ENCODE results near the gene GUCY2F.

Gene GUCY2F

GRCh38 chrX:109481986-109482385 is at the start of gene GUCY2F:
Gene GUCY2F (minus strand): TSS chrX:109482086. CDS start chrX:109475936, 6,150 bp downstream.
- DNase-seq (ENCODE audit: low spot score) = no peak

DNA sequence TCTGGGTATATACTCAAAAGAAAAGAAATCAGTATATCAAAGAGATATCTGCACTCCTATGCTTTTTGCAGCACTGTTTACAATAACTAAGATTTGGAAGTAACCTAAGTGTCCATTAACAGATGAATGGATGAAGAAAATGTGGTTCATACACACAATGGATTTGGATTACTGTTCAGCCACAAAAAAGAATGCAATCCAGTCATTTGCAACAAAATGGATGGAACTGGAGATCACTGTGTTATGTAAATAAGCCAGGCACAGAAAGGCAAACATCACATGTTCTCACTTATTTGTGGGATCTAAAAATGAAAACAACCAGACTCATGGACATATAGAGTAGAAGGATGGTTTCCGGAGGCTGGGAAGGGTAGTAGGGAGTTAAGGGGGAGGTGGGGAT is 37.1 kb upstream of the GUCY2F start:
- no peak for DNase-seq (ENCODE audit: low spot score)

- no peak for DNase-seq (ENCODE audit: low spot score)
These were observed 29.2 kb upstream of the GUCY2F start for GRCh38 chrX:109511113-109511512.

GRCh38 chrX:109508915-109509314 is 27.0 kb upstream of the GUCY2F start:
- no peak for DNase-seq (ENCODE audit: low spot score)

DNA sequence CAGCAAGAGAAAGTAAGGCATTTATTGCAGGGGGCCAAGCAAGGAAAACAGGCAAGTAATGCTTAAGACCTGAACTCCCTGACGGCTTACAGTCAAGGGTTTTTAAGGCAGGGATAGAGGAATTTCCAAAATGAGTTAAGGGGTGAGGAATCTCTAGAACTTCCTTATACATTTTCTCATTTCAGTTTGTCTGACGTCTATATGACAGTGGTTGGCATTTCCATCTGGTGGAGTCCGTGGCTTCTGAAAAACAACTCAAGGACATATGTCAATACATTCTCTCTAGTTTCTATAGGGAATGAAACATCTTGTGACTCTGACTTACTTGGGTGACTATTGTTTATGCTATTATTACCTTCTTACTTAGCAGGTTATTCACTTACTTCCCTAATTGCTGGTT is 19.3 kb upstream of the GUCY2F start:
- no peak for DNase-seq (ENCODE audit: low spot score)

DNA sequence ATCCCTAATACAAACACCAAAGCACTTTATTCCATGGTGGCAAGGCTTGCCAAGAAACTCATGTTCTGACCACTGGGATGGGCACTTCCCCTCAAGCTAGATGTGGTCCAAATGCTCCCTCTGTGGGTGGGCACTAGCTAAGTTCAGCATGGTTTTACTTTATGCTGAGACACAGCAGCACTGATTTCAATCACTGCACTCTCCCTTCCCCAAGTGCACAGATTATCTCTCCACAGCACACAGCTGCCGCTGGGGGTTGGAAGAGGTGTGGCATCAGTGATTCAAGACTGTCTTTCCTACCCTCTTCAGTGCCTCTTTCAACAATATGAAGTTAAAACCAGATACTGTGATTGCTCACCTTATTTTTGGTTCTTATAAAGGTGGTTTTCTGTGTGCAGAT is 16.5 kb upstream of the GUCY2F start:
- no peak for DNase-seq (ENCODE audit: low spot score)

DNA sequence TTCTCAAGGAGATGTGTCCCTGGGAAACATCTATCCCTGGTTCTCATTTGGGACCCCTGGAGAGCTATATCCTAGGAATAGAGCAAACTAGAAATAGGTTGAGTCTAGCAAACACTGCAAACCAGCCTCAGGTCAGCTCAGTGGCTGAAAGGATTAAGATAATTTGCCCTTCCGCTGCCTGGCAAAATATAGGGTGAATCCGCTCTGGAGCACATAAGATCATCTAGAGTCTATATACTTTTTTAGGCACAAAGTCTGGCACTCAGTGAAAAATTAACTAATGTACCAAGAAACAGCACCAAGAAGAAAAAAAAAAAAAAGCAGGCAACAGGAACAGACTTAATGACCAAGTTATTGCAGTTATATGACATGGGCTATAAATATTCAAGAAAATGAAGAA is 7.3 kb upstream of the GUCY2F start:
- no peak for DNase-seq (ENCODE audit: low spot score)

DNA sequence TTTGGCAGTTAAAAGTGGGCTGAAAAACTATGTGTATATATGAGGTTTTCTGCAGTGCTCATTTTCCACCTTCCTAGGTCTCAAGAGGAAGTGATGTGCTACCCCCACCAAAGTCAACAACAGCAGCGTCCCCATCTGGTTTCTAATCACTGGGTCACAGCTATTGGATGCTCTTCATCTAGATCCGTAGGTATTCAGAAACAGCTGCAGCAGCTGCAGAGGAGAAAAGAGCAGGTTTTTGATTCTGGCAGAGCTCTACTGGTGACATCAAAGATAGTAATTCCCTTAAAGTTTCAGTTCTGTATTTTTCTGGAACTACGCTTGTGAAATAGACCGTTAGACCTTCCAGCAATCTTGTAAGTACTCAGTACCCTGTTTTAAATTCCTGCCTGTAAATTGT is 5.8 kb upstream of the GUCY2F start:
- DNase-seq (ENCODE audit: low spot score) = no peak

- DNase-seq (ENCODE audit: low spot score) = peak; percentile 73
These were observed 3.8 kb upstream of the GUCY2F start for GRCh38 chrX:109485470-109486340.

DNA sequence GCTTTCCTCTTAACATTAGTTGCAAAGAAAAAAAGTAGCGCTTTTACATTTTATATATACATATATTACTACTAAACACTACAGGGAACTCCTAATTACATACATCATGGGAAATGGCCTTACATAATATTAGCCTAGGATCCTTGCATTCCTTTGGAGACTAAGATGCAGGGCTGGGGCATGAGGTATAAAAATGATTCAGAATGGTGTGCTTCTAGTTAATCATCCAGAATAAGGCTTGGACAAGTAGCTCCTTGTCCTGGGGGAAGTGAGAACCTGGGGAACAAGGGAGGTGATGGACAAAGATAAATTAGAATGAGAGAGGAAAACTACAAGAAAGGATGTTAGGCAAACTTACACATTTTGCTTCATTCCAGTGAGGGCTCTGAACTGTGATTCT is 3.0 kb upstream of the GUCY2F start:
- no peak for DNase-seq (ENCODE audit: low spot score)

GRCh38 chrX:109475174-109475891 is 6.6 kb downstream of the GUCY2F start:
- no peak for DNase-seq (ENCODE audit: low spot score)

GRCh38 chrX:109472939-109473735 is 8.7 kb downstream of the GUCY2F start:
- peak; percentile 2 for DNase-seq (ENCODE audit: low spot score)

DNA sequence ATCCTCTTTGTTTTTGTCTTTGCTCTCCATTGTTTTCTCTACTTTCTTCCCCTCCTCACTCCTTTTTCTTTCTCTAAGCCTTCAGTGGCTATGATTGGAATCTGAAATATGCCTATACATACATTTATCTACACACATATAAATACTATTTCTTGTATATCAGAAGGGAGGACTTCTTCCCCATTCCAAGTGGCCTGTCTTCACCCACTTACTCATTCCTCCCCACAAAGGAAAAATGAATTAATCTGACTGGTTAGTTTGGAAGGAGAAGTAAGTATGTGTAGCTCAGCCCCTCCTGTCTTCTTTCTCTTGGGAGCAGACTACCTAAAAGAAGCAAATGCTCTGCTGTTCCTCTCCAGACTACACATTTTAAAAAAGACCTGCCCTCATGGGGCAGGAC is 17.7 kb downstream of the GUCY2F start:
- no peak for DNase-seq (ENCODE audit: low spot score)

DNA sequence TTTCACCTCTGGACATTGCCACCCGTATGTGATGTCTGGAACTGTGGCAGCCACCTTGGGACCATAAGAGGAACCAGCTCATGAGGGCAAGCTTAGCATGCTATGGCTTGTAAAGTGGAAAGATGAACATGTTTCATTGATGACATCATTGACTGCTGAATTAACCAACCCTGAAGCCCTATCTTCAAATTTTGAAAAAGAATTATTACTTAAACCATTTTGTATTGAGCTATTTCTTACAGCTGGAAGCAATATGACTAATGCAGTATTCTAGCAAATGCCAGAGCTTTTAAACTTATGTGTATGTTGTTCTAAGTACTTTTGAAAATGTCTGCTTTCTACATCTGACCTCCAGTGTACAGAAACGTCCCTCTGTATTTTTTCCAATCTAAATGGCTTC is 18.1 kb downstream of the GUCY2F start:
- no peak for DNase-seq (ENCODE audit: low spot score)

DNA sequence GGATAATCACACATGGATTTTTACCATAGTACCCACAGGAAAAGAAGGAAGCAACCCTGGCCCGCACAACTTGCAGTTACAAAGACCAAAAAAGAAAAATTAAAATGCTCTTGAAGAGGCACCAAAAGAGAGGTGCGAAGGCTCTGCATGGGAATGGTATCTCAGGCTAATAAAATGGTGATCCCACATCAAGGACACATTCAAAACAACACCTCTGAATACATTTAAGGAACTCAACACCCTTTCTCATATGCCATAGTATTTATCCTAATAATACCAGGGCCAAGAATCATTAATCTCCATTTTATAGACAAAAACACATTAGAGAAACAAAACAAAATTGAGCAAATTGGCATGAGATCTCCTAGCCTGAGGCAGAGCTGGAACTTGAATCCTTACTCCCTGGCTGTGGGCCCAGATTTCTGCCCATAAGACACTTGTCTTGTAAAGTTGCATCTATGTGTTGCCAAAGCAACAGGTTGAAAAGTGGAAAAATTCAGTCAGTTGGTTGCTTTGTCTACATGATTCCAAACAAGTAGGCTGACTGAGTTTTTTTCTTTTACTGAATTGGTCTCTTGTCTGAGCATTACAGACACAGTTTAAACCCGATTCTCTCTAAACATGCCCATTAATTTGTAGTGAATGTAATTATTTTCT is 33.5 kb downstream of the GUCY2F start:
- DNase-seq (ENCODE audit: low spot score) = no peak

DNA sequence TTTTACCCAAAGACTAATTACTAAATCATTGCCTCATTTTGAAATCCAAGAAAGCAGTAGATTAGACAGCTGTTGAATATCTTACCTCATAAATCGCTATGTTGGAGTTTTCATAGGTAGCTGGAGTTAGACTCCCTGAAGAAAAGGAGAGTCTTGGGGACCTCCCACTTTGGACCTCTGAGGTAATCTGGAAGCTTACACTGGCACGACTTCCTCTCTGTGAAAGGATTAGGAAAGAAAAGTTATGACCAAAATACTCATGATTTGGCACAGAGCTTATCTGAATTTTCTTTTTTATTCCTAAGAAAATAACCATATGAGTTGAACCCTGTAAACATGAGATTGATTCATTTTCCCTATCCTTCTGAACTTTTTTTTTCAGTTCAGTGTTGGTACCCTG is 40.6 kb downstream of the GUCY2F start:
- DNase-seq (ENCODE audit: low spot score) = no peak

DNA sequence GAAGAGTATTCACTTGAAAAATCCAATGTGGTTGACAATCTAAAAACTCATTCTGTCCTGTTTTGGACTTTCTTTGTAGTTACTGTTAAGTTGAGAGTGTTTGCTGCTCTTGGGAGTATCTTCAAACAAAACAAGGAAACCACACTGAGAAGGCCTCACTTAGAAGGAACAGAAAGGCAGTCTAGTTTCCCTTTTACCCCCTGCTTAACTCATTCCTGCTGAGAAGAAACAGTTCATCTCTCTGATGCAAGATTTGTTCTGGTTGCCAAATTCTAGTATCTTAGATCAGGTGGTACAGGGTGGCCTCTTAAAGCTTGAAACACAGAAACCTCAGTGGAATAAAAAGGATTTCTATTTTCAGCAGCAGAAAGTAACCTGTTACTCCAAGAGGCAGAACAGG is 41.4 kb downstream of the GUCY2F start:
- DNase-seq (ENCODE audit: low spot score) = no peak

DNA sequence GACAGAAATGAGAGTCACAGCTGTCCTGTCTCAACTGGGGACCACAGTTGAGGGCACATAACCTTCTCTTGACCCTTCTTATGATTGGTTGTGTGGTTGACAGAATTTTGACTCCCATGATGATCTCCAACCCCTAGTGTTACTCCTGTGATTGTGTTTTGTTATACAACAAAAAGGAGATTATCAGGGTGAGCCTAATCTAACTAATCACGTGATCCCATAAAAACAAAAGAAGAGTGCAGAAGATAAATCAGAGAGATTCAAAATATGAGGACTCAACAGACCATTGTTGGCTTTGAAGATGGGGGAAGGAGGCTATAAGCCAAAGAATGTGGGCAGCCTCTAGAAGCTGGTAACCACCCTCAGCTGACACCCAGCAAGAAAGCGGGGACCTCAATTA is 72.7 kb downstream of the GUCY2F start:
- no peak for DNase-seq (ENCODE audit: low spot score)

GRCh38 chrX:109403922-109404321 is 78.0 kb downstream of the GUCY2F start:
- DNase-seq (ENCODE audit: low spot score) = no peak

GRCh38 chrX:109399831-109400230 is 82.1 kb downstream of the GUCY2F start:
- no peak for DNase-seq (ENCODE audit: low spot score)

DNA sequence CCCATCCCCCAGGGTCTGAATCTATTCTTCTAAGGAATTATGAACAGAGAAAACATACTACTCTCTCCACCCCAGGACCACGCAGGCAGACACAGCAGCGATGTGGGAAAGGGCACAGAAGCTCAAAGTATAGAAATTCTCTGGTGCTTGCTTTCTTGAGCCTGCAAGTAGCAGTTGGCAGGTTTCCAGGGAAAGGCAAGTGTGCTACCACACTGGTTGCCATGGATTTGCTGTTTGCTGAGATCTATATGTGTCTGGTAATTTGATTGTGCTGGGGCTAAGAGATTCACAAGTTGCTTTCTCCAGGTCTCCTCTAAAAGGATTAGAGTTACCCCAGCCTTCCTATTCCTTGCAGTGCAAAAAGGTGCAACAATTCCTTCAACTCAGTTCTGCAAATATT is 83.1 kb downstream of the GUCY2F start:
- no peak for DNase-seq (ENCODE audit: low spot score)

GRCh38 chrX:109398061-109398460 is 83.8 kb downstream of the GUCY2F start:
- no peak for DNase-seq (ENCODE audit: low spot score)
